Astrocyte (in vitro differentiated cells and primary cell): ENCODE data around the gene LRRC52. TPM values are rescaled to one million over a fixed set of nuclear protein-coding genes. Genes with fewer than 3 reads are reported as not detected.

Source experiments
- DNase-seq: peaks from one replicate; pipeline ENCODE4 v3.0.0-alpha.2; 2010; ENCODE audit warnings: low read depth
- FAIRE-seq: peaks from 2 replicates; lab custom pipeline; 2011; peaks lifted over from hg19 to GRCh38; lab: Jason Lieb, UNC
- H2AFZ ChIP-seq: 2 replicates; pipeline ENCODE4 v1.6.0; 2012; ENCODE audit warnings: low read depth, low read length, inconsistent platforms
- H3K27ac ChIP-seq: 2 replicates; pipeline ENCODE4 v1.5.1; 2011; ENCODE audit warnings: low read depth, low read length, inconsistent platforms
- H3K27me3 ChIP-seq: 2 replicates; pipeline ENCODE4 v1.6.0; 2011; ENCODE audit warnings: low read length, inconsistent platforms; ENCODE audit not compliant: insufficient read depth
- H3K36me3 ChIP-seq: 2 replicates; pipeline ENCODE4 v1.5.1; 2011; ENCODE audit warnings: low read length, inconsistent platforms; ENCODE audit not compliant: insufficient read depth
- H3K4me1 ChIP-seq: 2 replicates; pipeline ENCODE4 v1.5.1; 2011; ENCODE audit warnings: low read length, inconsistent platforms; ENCODE audit not compliant: insufficient read depth
- H3K4me2 ChIP-seq: 2 replicates; pipeline ENCODE4 v1.6.0; 2012; ENCODE audit warnings: low read length, inconsistent platforms
- H3K4me3 ChIP-seq: 2 replicates; pipeline ENCODE4 v1.5.1; 2011; ENCODE audit warnings: low read depth, mild to moderate bottlenecking, low read length, inconsistent platforms; ENCODE audit not compliant: insufficient read depth
- H3K79me2 ChIP-seq: 2 replicates; pipeline ENCODE4 v1.6.0; 2012; ENCODE audit warnings: mild to moderate bottlenecking, low read length, inconsistent platforms; ENCODE audit not compliant: insufficient read depth
- H3K9ac ChIP-seq: 2 replicates; pipeline ENCODE4 v1.6.0; 2012; ENCODE audit warnings: mild to moderate bottlenecking, low read length, inconsistent platforms
- H3K9me3 ChIP-seq: 2 replicates; pipeline ENCODE4 v1.5.1; 2012; ENCODE audit warnings: low read depth, mild to moderate bottlenecking, low read length, inconsistent platforms; ENCODE audit not compliant: insufficient read depth
- H4K20me1 ChIP-seq: 2 replicates; pipeline ENCODE4 v1.6.0; 2012; ENCODE audit warnings: low read length, inconsistent platforms; ENCODE audit not compliant: insufficient read depth
- H3K27ac Mint-ChIP-seq: one replicate; pipeline ENCODE4 v1.8.0; 2021; ENCODE audit warnings: mild to moderate bottlenecking, mixed read lengths; ENCODE audit not compliant: unreplicated experiment
- H3K27me3 Mint-ChIP-seq: one replicate; pipeline ENCODE4 v1.8.0; 2021; ENCODE audit warnings: low read depth, mixed read lengths; ENCODE audit not compliant: unreplicated experiment
- H3K36me3 Mint-ChIP-seq: one replicate; pipeline ENCODE4 v1.8.0; 2021; ENCODE audit warnings: low read depth, mixed read lengths; ENCODE audit not compliant: unreplicated experiment
- H3K4me1 Mint-ChIP-seq: one replicate; pipeline ENCODE4 v1.8.0; 2021; ENCODE audit warnings: low read depth, mixed read lengths; ENCODE audit not compliant: unreplicated experiment
- H3K4me3 Mint-ChIP-seq: one replicate; pipeline ENCODE4 v1.8.0; 2021; ENCODE audit warnings: mild to moderate bottlenecking, moderate library complexity, mixed read lengths; ENCODE audit not compliant: unreplicated experiment
- H3K9me3 Mint-ChIP-seq: one replicate; pipeline ENCODE4 v1.8.0; 2021; ENCODE audit warnings: mild to moderate bottlenecking, mixed read lengths; ENCODE audit not compliant: unreplicated experiment
- CTCF ChIP-seq: IDR thresholded peaks from 2 replicates; pipeline ENCODE4 v1.5.1; 2011; ENCODE audit warnings: low read depth, mild to moderate bottlenecking, inconsistent platforms, low read length, moderate library complexity; ENCODE audit not compliant: insufficient read depth
- EZH2 ChIP-seq: IDR thresholded peaks from 2 replicates; pipeline ENCODE4 v1.6.1; 2012; ENCODE audit warnings: mild to moderate bottlenecking, low read length, inconsistent platforms; ENCODE audit not compliant: insufficient read depth
- total RNA-seq: library from RNA; stranded (reverse); gene quantifications from 2 replicates; pipeline ENCODE4 v1.2.1, GENCODE V29; 2021

Gene LRRC52
- total RNA-seq, 1 donor from 2014 or later, result not detected

- Histone ChIP-seq H4K20me1 (no peaks in the 10 kb centered on the region), H3K9me3 (no peaks in the 10 kb centered on the region), H3K27me3 (peaks cover 3% of the 10 kb centered on the region), H3K27ac (no peak overlapping the region), H3K36me3 (no peaks in the 10 kb centered on the region), H3K4me3 (no peak overlapping the region), H3K4me2 (no peak overlapping the region), H3K79me2 (no peaks in the 10 kb centered on the region), H2AFZ (no peak overlapping the region), H3K9ac (no peak overlapping the region), H3K4me1 (no peaks in the 10 kb centered on the region)
- Mint-ChIP-seq H3K27ac (no peak overlapping the region), H3K9me3 (peaks cover 1% of the 10 kb centered on the region), H3K36me3 (no peaks in the 10 kb centered on the region), H3K27me3 (peaks cover 34% of the 10 kb centered on the region), H3K4me3 (no peak overlapping the region), H3K4me1 (peaks cover 18% of the 10 kb centered on the region)
- no peak for TF ChIP-seq CTCF
- TF ChIP-seq EZH2, result no peak
- FAIRE-seq (no peak), DNase-seq (no peak)
Observed at GRCh38 chr1:165577707-165578106, 33.9 kb downstream of the LRRC52 start.

- peaks cover 9% of the 10 kb centered on the region for H3K9me3 Mint-ChIP-seq
- no peak overlapping the region for H3K4me3 Mint-ChIP-seq
- no peak for FAIRE-seq
- DNase-seq, result peak; percentile 2
- TF ChIP-seq EZH2 (no peak), CTCF (no peak)
- Histone ChIP-seq H3K36me3 (no peaks in the 10 kb centered on the region), H3K27me3 (peaks cover 14% of the 10 kb centered on the region), H3K4me2 (no peak overlapping the region), H3K4me1 (no peaks in the 10 kb centered on the region), H2AFZ (no peak overlapping the region), H4K20me1 (no peaks in the 10 kb centered on the region), H3K79me2 (no peaks in the 10 kb centered on the region), H3K27ac (no peak overlapping the region), H3K4me3 (no peak overlapping the region), H3K9me3 (no peaks in the 10 kb centered on the region), H3K9ac (no peak overlapping the region)
- H3K4me1 Mint-ChIP-seq, result peaks cover 9% of the 10 kb centered on the region
- H3K27ac Mint-ChIP-seq, result peak overlapping the region; percentile 83
- H3K27me3 Mint-ChIP-seq, result peaks cover 42% of the 10 kb centered on the region
- no peaks in the 10 kb centered on the region for H3K36me3 Mint-ChIP-seq
Observed at GRCh38 chr1:165580931-165581871, 37.4 kb downstream of the LRRC52 start.

GRCh38 chr1:165581926-165582325 is 38.1 kb downstream of the LRRC52 start:
- Mint-ChIP-seq H3K36me3 (no peaks in the 10 kb centered on the region), H3K4me1 (peaks cover 9% of the 10 kb centered on the region), H3K4me3 (no peak overlapping the region), H3K27ac (no peak overlapping the region), H3K9me3 (peaks cover 9% of the 10 kb centered on the region), H3K27me3 (peaks cover 47% of the 10 kb centered on the region)
- Histone ChIP-seq H3K36me3 (no peaks in the 10 kb centered on the region), H3K4me1 (no peaks in the 10 kb centered on the region), H3K79me2 (no peaks in the 10 kb centered on the region), H3K27me3 (peaks cover 17% of the 10 kb centered on the region), H3K27ac (no peak overlapping the region), H4K20me1 (no peaks in the 10 kb centered on the region), H2AFZ (no peak overlapping the region), H3K9me3 (no peaks in the 10 kb centered on the region), H3K4me2 (no peak overlapping the region), H3K9ac (no peak overlapping the region), H3K4me3 (no peak overlapping the region)
- no peak for DNase-seq
- FAIRE-seq, result no peak
- TF ChIP-seq CTCF (no peak), EZH2 (no peak)
